Middle frontal gyrus (tissue), 1 donor: ENCODE measurements around the gene DYRK1A.

ENCODE experiments used
- DNase-seq: peaks from one replicate; pipeline ENCODE4 v3.0.0-alpha.2; 2015; ENCODE audit warnings: low spot score; ENCODE audit errors: extremely low spot score

DYRK1A gene

GRCh38 chr21:37565530-37566223 is 199.1 kb downstream of the DYRK1A start:
- DNase-seq: no peak

- DNase-seq: no peak
Measured at GRCh38 chr21:37566790-37567615, 200.4 kb downstream of the DYRK1A start.

GRCh38 chr21:37568415-37568814 is 201.8 kb downstream of the DYRK1A start:
- DNase-seq: no peak

GRCh38 chr21:37568916-37569315 is 202.3 kb downstream of the DYRK1A start:
- DNase-seq: no peak

GRCh38 chr21:37571442-37571841 is 204.9 kb downstream of the DYRK1A start:
- DNase-seq: no peak

GRCh38 chr21:37574316-37574715 is 207.7 kb downstream of the DYRK1A start:
- no peak for DNase-seq

GRCh38 chr21:37574751-37575150 is 208.2 kb downstream of the DYRK1A start:
- DNase-seq: no peak

GRCh38 chr21:37575580-37575979 is 209.0 kb downstream of the DYRK1A start:
- no peak for DNase-seq
